Fibroblast of pulmonary artery (primary cell): ENCODE results near the gene CYB561.

Experiments used
- DNase-seq: peaks from one replicate; pipeline ENCODE4 v3.0.0-alpha.2; 2010; ENCODE audit warnings: low read depth
- H3K4me3 ChIP-seq: replicated peaks from 2 replicates; pipeline ENCODE4 v1.5.1; 2011; ENCODE audit warnings: low read depth, mild to moderate bottlenecking, control low read depth, low read length, moderate library complexity
- TF ChIP-seq, protein P1 (sequence below): IDR thresholded peaks from 2 replicates; pipeline ENCODE4 v1.5.1; 2011; ENCODE audit warnings: mild to moderate bottlenecking, control low read depth, low read length, inconsistent platforms; ENCODE audit errors: missing control alignments

CYB561 gene

GRCh38 chr17:63444457-63444856 lies 1.6 kb downstream of the CYB561 start:
- DNase-seq = no peak
- no peak overlapping the region for H3K4me3 ChIP-seq
- TF ChIP-seq, protein P1, sequence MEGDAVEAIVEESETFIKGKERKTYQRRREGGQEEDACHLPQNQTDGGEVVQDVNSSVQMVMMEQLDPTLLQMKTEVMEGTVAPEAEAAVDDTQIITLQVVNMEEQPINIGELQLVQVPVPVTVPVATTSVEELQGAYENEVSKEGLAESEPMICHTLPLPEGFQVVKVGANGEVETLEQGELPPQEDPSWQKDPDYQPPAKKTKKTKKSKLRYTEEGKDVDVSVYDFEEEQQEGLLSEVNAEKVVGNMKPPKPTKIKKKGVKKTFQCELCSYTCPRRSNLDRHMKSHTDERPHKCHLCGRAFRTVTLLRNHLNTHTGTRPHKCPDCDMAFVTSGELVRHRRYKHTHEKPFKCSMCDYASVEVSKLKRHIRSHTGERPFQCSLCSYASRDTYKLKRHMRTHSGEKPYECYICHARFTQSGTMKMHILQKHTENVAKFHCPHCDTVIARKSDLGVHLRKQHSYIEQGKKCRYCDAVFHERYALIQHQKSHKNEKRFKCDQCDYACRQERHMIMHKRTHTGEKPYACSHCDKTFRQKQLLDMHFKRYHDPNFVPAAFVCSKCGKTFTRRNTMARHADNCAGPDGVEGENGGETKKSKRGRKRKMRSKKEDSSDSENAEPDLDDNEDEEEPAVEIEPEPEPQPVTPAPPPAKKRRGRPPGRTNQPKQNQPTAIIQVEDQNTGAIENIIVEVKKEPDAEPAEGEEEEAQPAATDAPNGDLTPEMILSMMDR = no peak

DNA sequence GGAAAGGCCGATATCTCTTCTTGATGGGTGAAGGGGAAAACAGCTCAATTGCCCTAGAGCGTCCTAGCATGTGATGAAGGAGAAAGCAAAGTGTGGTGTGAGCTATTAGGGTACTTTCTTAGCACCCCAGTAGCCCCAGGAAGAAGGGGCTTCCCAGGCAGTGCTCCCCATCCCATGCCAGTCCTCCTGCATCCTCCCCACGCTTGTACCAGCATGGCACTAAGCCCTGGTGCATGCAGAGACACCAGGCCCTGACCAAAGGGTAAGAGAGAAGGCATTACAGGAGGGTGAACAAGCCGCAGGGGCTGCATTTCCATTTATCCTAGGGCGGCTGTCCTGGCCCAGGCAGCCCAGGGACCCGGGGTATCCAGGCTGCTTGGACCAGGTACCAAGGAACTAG lies 3.1 kb downstream of the CYB561 start:
- no peak overlapping the region for H3K4me3 ChIP-seq
- TF ChIP-seq, protein P1 = no peak
- DNase-seq = no peak

GRCh38 chr17:63442549-63443035 lies 3.5 kb downstream of the CYB561 start:
- no peak overlapping the region for H3K4me3 ChIP-seq
- no peak for DNase-seq
- TF ChIP-seq, protein P1 = peak; percentile 26

DNA sequence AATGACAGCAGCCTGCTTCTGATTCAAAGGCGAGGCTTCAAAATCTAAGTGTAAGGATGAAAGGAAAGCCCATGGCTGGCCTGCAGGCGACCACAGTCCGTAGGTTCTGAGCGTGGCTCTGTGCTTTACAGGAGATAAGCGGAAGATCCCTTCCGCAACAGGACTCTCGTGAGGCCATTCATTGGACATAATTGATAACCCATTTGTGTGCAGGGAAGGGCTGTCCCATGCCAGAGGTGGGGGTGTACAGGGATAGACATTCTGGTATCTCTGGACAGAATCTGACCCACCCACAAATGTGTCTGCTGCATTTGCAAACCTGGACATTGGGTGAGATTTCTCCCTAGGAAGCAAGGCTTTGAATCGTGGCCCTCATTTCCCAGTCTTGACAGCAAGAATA lies 4.0 kb downstream of the CYB561 start:
- DNase-seq = no peak
- H3K4me3 ChIP-seq = no peak overlapping the region
- TF ChIP-seq, protein P1 = no peak

- no peak overlapping the region for H3K4me3 ChIP-seq
- TF ChIP-seq, protein P1 = no peak
- DNase-seq = no peak
These were observed 4.5 kb downstream of the CYB561 start for GRCh38 chr17:63441654-63442053.

DNA sequence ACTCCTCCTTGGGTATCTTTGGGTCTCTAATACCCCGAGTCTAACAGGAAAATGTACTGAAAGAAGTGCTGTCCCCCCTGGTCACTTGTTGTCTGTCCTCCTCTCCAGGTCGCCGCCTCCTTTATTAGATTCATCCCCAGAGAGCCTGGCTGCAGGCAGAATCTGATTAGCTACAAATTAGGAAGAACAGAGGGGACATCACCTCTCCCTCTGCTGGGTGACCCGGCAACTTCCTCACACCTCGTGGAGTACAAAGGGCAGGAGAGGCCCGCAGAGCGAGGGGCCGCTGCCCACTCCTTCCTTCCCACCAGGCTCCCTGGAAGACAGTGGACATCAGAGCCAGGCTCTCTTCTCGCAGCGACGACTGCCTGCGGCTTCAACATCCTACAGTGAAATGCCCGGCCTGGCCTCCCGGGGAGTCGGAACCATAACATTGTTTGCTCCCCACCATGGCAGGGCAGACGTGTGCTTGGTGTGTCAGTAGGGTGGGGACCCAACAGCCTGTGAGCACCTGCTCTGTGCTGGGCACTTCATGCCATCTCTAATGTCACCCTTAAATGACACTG lies 5.3 kb downstream of the CYB561 start:
- TF ChIP-seq, protein P1 = no peak
- DNase-seq = no peak
- H3K4me3 ChIP-seq = no peak overlapping the region

- TF ChIP-seq, protein P1 = no peak
- DNase-seq = no peak
- H3K4me3 ChIP-seq = no peak overlapping the region
These were observed 5.9 kb downstream of the CYB561 start for GRCh38 chr17:63440127-63440769.
